ENCODE data around the gene CCDC102A.

GRCh38 chr16:57527610-57528360 lies 8.6 kb downstream of the CCDC102A start:
- no peak for TF ChIP-seq ZNF449 (tag by site-specific recombination; IDR thresholded peaks at IDR 0.05)
- no peak for TF ChIP-seq PBX3 (CRISPR knock-in tag; IDR thresholded peaks at IDR 0.05)
- no peak for TF ChIP-seq ZNF792 (tag by site-specific recombination; IDR thresholded peaks at IDR 0.05)
- no peak for TF ChIP-seq ZNF341 (tag by site-specific recombination; IDR thresholded peaks at IDR 0.05; ENCODE audit: low read depth)

All from HEK293 (cell line).